Thyroid gland (tissue), 4 donors: ENCODE data around the gene CCDC85A.
"Not testable (repeated sequence)": the region's sequence is repeated elsewhere in the genome, so short reads cannot be mapped to it uniquely, and the experiment has no call there.

ENCODE experiments used
- POLR2A ChIP-seq, 2 donors: fragments of 450-650 bp; IDR thresholded peaks; one replicate each; pipeline ENCODE4 v1.6.1; 2017; ENCODE audit warnings: antibody characterized with exemption in 2 of 2, mild to moderate bottlenecking in 2 of 2, moderate library complexity in 1 of 2
- TF ChIP-seq, protein P1 (sequence below), 6 experiments: fragments of 200-600 bp in 3 of 6; fragments of 450-650 bp in 3 of 6; sonication (generic) in 3 of 6; IDR thresholded peaks; one replicate each; pipeline ENCODE4 v1.5.1; 2016 to 2019; ENCODE audit warnings: antibody characterized with exemption in 6 of 6, mild to moderate bottlenecking in 2 of 6, inconsistent platforms in 1 of 6, moderate library complexity in 1 of 6

GRCh38 chr2:56142497-56143061 lies 41.2 kb upstream of the CCDC85A start:
- TF ChIP-seq, protein P1, sequence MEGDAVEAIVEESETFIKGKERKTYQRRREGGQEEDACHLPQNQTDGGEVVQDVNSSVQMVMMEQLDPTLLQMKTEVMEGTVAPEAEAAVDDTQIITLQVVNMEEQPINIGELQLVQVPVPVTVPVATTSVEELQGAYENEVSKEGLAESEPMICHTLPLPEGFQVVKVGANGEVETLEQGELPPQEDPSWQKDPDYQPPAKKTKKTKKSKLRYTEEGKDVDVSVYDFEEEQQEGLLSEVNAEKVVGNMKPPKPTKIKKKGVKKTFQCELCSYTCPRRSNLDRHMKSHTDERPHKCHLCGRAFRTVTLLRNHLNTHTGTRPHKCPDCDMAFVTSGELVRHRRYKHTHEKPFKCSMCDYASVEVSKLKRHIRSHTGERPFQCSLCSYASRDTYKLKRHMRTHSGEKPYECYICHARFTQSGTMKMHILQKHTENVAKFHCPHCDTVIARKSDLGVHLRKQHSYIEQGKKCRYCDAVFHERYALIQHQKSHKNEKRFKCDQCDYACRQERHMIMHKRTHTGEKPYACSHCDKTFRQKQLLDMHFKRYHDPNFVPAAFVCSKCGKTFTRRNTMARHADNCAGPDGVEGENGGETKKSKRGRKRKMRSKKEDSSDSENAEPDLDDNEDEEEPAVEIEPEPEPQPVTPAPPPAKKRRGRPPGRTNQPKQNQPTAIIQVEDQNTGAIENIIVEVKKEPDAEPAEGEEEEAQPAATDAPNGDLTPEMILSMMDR (IDR thresholded peaks at IDR 0.05): not testable (repeated sequence)
- not testable (repeated sequence) for TF ChIP-seq POLR2A (IDR thresholded peaks at IDR 0.05)
